ENCODE results near the gene CCBE1.

DNA sequence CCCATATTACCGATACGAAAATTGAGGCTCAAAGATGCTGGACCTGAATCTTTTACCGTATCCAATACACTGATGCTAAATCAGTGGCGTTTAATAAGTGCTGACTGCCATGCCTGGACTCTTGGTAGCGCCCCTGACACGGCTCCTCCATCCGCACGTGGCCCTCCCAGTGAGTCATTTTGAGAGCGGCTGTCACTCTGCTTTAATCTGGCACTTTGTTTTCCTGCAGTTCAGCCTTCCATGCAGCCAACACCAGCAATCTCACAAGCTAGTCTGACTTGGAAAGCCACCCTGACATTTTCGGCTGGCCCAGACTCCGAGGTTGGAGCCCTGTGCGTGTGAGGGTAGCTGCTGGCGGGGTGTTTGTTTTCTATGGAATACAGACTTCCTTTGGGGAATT lies 183.0 kb downstream of the CCBE1 start:
- TF ChIP-seq POLR2A (conservative IDR thresholded peaks at IDR 0.05): no peak
- TF ChIP-seq NRF1 (conservative IDR thresholded peaks at IDR 0.05 in 1 of 2, IDR thresholded peaks at IDR 0.05 in 1 of 2): no peak
- TF ChIP-seq, protein P1, sequence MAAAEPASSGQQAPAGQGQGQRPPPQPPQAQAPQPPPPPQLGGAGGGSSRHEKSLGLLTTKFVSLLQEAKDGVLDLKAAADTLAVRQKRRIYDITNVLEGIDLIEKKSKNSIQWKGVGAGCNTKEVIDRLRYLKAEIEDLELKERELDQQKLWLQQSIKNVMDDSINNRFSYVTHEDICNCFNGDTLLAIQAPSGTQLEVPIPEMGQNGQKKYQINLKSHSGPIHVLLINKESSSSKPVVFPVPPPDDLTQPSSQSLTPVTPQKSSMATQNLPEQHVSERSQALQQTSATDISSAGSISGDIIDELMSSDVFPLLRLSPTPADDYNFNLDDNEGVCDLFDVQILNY (CRISPR knock-in tag; IDR thresholded peaks at IDR 0.05): no peak
- no peak for TF ChIP-seq L3MBTL2 (IDR thresholded peaks at IDR 0.05)
- TF ChIP-seq SREBF1 (IDR thresholded peaks at IDR 0.05; ENCODE audit: borderline replicate concordance, low read depth, low read length): no peak
